ENCODE data around the gene CACFD1.

CACFD1 gene

DNA sequence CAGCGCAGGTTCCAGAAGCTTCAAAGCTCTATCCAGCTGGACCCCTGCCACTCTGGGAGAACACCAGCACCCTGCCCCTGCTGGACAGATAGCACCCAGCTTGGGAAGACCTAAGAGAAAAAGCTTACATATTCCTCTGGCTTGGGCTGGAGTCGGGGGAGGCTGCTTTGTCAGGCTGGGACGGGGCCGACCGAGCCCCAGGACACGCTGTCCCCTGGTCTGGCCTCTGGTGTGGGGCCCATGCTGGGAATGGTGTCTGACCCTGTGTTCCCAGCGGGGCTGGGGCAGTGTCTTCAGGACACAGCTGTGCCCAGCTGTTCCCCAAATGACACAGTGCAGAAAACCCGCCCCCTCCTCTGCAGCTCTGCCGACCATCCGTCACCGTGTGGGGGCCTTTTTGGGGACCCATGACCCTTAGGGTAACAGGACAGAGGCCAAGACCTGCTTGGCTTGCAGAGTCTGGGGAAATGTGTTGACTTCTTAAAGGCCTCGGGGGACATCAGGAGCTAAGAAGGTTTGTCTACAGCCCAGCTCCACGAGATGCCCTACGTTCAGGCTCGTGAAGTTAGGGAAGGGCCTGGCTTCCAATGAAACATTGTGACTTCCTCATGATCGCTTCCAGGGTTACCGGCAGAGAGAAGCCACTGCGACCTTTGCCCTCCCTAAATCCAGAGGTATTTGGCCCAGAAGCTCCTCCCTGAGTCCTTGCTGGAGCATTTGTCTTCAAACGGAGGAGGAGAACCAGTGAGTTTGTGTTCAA lies 39.5 kb downstream of the CACFD1 start:
- WGBS (ENCODE audit: insufficient coverage, insufficient read length): no CpG with 5 or more reads among the region's 19 CpGs
- Histone ChIP-seq H3K27me3 (ENCODE audit: control insufficient read depth, insufficient read depth, low read length) (no peaks in the 10 kb centered on the region), H3K4me3 (ENCODE audit: low read length) (no peak overlapping the region), H3K27ac (ENCODE audit: low read length) (no peak overlapping the region), H3K9me3 (ENCODE audit: control insufficient read depth, insufficient read depth, low read length) (no peaks in the 10 kb centered on the region), H3K36me3 (ENCODE audit: control insufficient read depth, insufficient read depth, low read length) (no peaks in the 10 kb centered on the region), H3K4me1 (ENCODE audit: control insufficient read depth, insufficient read depth, low read length) (no peaks in the 10 kb centered on the region)
- DNase-seq (ENCODE audit: low read depth, low spot score): no peak

DNA sequence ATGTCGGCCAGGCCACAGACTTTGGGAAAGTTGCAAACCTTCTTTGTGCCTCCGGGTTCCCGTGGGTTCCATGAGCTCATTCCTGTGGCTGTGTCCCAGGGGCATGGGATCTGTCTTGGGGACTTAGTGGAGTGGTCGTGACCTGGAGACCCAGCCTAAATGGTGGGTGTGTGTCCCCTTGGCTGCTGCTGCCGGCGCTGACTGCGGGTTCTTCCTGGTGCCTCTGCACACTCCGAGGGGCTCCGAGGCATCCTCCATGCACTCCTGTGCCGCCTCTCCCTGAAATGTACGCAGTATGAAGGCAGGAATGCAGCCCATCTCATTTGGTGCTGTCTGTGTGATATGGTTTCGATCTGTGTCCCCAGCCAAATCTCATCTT lies 40.1 kb downstream of the CACFD1 start:
- no peak for DNase-seq (ENCODE audit: low read depth, low spot score)
- Histone ChIP-seq H3K27me3 (ENCODE audit: control insufficient read depth, insufficient read depth, low read length) (no peaks in the 10 kb centered on the region), H3K27ac (ENCODE audit: low read length) (no peak overlapping the region), H3K9me3 (ENCODE audit: control insufficient read depth, insufficient read depth, low read length) (no peaks in the 10 kb centered on the region), H3K36me3 (ENCODE audit: control insufficient read depth, insufficient read depth, low read length) (no peaks in the 10 kb centered on the region), H3K4me3 (ENCODE audit: low read length) (no peak overlapping the region), H3K4me1 (ENCODE audit: control insufficient read depth, insufficient read depth, low read length) (no peaks in the 10 kb centered on the region)
- WGBS (ENCODE audit: insufficient coverage, insufficient read length): no CpG with 5 or more reads among the region's 12 CpGs

GRCh38 chr9:133502112-133502511 lies 42.3 kb downstream of the CACFD1 start:
- Histone ChIP-seq H3K27ac (ENCODE audit: low read length) (no peak overlapping the region), H3K9me3 (ENCODE audit: control insufficient read depth, insufficient read depth, low read length) (no peaks in the 10 kb centered on the region), H3K36me3 (ENCODE audit: control insufficient read depth, insufficient read depth, low read length) (no peaks in the 10 kb centered on the region), H3K4me3 (ENCODE audit: low read length) (no peak overlapping the region), H3K4me1 (ENCODE audit: control insufficient read depth, insufficient read depth, low read length) (no peaks in the 10 kb centered on the region), H3K27me3 (ENCODE audit: control insufficient read depth, insufficient read depth, low read length) (no peaks in the 10 kb centered on the region)
- no CpG with 5 or more reads among the region's 1 CpG for WGBS (ENCODE audit: insufficient coverage, insufficient read length)
- no peak for DNase-seq (ENCODE audit: low read depth, low spot score)

DNA sequence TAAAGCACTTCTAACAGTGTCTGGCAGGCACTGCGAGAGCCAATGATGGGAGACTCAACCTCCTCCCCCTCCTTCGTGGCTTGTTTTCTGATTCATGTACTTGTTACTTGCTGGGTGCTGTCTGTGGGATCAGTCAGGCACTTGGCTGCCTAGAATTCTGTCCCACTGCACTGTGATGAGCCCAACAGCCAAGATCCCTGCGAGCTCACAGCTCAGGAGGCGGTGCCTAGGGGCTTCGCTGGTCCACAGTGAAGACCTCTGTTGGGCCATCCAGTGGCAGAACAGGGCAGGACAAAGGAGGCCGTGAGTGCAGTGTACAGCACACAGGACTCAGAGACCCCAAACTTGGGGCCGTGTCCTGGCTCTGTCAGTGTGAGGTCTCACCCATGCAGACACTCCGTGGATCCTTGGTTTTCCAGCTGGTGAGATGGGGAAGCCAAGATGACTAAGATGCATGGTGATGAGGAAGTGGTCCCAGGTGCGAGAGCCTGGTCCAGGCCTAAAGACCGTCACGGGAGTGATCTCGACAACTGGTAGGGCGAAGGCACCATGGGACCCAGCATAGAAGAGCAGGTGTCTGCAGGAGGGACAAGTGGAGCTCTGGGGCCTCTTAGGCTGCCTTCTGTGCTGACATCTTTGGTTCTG lies 45.5 kb downstream of the CACFD1 start:
- H3K27me3 ChIP-seq (ENCODE audit: control insufficient read depth, insufficient read depth, low read length): no peaks in the 10 kb centered on the region
- no peak for DNase-seq (ENCODE audit: low read depth, low spot score)
- WGBS (ENCODE audit: insufficient coverage, insufficient read length): no CpG with 5 or more reads among the region's 13 CpGs

DNA sequence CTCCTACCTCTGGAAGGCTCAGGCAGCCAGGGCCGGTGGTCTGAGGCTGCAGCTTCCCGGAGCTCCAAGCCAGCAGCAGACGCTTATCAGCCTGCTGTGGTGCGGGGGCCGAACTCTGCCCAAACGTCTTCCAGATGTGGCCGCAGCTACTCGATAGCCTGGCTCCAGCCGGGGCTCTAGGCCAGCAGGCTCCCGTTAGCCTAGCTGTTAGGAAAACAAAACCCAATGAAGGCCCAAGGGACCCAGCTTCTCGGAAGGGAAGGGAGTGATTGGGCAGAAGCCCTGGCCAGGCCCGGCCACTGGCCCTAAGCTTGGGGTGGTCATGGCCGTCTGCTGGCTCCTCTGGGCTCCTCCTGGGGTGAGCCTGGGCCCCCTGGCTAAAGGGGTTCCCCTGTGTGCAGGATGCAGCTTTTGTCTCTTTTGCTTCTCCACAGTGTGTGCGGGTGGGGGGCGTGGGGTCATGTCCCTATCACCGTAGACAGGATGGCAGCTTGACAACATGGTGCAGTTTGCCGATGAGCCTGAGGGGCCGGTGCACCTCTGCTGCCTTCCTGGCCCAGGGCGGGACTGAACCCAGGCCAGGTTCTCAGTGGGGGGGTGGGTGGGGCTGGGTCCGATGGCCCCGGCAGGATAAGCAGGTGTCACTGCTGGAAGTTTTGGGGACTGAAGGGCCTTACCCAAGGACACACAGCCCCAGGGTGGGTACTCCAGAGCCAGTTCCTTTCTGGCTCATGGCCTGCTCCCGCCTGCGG lies 46.3 kb downstream of the CACFD1 start:
- Histone ChIP-seq H3K27ac (ENCODE audit: low read length) (no peak overlapping the region), H3K9me3 (ENCODE audit: control insufficient read depth, insufficient read depth, low read length) (no peaks in the 10 kb centered on the region), H3K36me3 (ENCODE audit: control insufficient read depth, insufficient read depth, low read length) (no peaks in the 10 kb centered on the region), H3K4me1 (ENCODE audit: control insufficient read depth, insufficient read depth, low read length) (peaks cover 4% of the 10 kb centered on the region; the same call in 1 of the 2 replicates), H3K27me3 (ENCODE audit: control insufficient read depth, insufficient read depth, low read length) (no peaks in the 10 kb centered on the region), H3K4me3 (ENCODE audit: low read length) (no peak overlapping the region)
- no CpG with 5 or more reads among the region's 23 CpGs for WGBS (ENCODE audit: insufficient coverage, insufficient read length)
- no peak for DNase-seq (ENCODE audit: low read depth, low spot score)

More for the DNA sequence above, 45.5 kb downstream of the CACFD1 start:
- no peak overlapping the region for H3K4me3 ChIP-seq (ENCODE audit: low read length)
- H3K4me1 ChIP-seq (ENCODE audit: control insufficient read depth, insufficient read depth, low read length): peaks cover 4% of the 10 kb centered on the region; the same call in 1 of the 2 replicates
- H3K27ac ChIP-seq (ENCODE audit: low read length): no peak overlapping the region
- H3K36me3 ChIP-seq (ENCODE audit: control insufficient read depth, insufficient read depth, low read length): no peaks in the 10 kb centered on the region
- H3K9me3 ChIP-seq (ENCODE audit: control insufficient read depth, insufficient read depth, low read length): no peaks in the 10 kb centered on the region

- H3K36me3 ChIP-seq (ENCODE audit: control insufficient read depth, insufficient read depth, low read length): no peaks in the 10 kb centered on the region
- H3K27me3 ChIP-seq (ENCODE audit: control insufficient read depth, insufficient read depth, low read length): no peaks in the 10 kb centered on the region
- no CpG with 5 or more reads among the region's 18 CpGs for WGBS (ENCODE audit: insufficient coverage, insufficient read length)
- no peak for DNase-seq (ENCODE audit: low read depth, low spot score)
- peaks cover 4% of the 10 kb centered on the region; the same call in 1 of the 2 replicates for H3K4me1 ChIP-seq (ENCODE audit: control insufficient read depth, insufficient read depth, low read length)
- no peak overlapping the region for H3K4me3 ChIP-seq (ENCODE audit: low read length)
- no peak overlapping the region for H3K27ac ChIP-seq (ENCODE audit: low read length)
- no peaks in the 10 kb centered on the region for H3K9me3 ChIP-seq (ENCODE audit: control insufficient read depth, insufficient read depth, low read length)
Observed at GRCh38 chr9:133506653-133507038, 46.9 kb downstream of the CACFD1 start.

DNA sequence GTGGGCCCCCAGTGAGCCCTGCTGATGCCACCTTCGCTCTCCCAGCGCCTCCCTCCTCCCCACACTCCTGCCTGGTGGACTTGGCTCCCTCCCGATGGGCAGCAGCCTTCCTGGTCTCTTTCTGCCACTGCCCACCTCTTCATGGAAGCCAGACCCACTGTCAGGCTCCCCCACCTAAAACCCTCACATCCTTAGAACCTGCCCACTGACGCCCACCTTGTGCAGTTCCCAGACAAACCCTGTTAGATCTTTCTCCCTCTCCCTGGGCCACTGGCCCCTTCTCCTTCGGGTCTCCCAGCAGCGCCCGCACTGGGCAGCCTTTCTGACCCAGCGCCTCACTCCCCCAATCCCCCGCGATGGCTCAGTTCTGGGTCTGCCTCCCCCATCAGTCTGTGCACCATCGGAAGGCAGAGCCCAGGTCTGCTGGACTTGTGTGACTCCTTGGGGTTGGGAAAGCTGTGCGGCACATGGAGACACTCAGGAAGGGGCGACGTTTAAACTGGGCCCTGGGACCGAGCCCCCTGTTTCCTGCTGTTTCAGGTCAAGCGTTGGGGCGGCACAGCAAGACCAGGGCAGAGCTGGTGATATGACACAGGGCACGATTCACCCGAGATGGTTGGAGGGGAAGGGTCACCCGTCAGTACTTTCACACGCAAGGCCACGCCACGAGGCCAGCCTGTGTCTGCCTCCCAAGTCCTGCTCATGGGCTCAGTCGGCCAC lies 47.6 kb downstream of the CACFD1 start:
- H3K36me3 ChIP-seq (ENCODE audit: control insufficient read depth, insufficient read depth, low read length): no peaks in the 10 kb centered on the region
- H3K27me3 ChIP-seq (ENCODE audit: control insufficient read depth, insufficient read depth, low read length): no peaks in the 10 kb centered on the region
- peaks cover 5% of the 10 kb centered on the region; the same call in 1 of the 2 replicates for H3K4me1 ChIP-seq (ENCODE audit: control insufficient read depth, insufficient read depth, low read length)
- H3K4me3 ChIP-seq (ENCODE audit: low read length): no peak overlapping the region
- no CpG with 5 or more reads among the region's 24 CpGs for WGBS (ENCODE audit: insufficient coverage, insufficient read length)
- H3K9me3 ChIP-seq (ENCODE audit: control insufficient read depth, insufficient read depth, low read length): no peaks in the 10 kb centered on the region
- no peak for DNase-seq (ENCODE audit: low read depth, low spot score)
- no peak overlapping the region for H3K27ac ChIP-seq (ENCODE audit: low read length)

DNA sequence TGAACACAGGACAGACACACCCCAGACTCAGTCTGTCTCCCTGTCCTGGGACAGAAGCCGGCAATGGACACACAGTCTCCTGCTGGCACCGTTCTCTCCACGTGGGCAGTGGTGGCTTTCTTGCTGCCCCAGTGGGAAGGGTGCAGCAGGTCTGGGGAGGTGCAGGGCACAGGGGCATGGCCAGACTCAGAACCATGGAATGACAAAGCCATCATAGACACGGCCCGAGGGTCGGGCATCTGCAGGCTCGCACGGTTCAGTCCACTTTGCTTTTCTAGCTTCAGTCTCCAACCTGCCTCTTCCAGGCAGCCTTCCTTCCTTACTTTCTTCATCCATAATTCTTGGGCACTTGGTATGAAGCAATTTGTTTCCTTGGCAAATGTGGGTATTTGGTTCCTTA lies 48.3 kb downstream of the CACFD1 start:
- DNase-seq (ENCODE audit: low read depth, low spot score): no peak
- Histone ChIP-seq H3K36me3 (ENCODE audit: control insufficient read depth, insufficient read depth, low read length) (no peaks in the 10 kb centered on the region), H3K27me3 (ENCODE audit: control insufficient read depth, insufficient read depth, low read length) (no peaks in the 10 kb centered on the region), H3K4me1 (ENCODE audit: control insufficient read depth, insufficient read depth, low read length) (peaks cover 9% of the 10 kb centered on the region; the same call in 1 of the 2 replicates), H3K9me3 (ENCODE audit: control insufficient read depth, insufficient read depth, low read length) (no peaks in the 10 kb centered on the region), H3K4me3 (ENCODE audit: low read length) (no peak overlapping the region), H3K27ac (ENCODE audit: low read length) (no peak overlapping the region)
- no CpG with 5 or more reads among the region's 8 CpGs for WGBS (ENCODE audit: insufficient coverage, insufficient read length)

DNA sequence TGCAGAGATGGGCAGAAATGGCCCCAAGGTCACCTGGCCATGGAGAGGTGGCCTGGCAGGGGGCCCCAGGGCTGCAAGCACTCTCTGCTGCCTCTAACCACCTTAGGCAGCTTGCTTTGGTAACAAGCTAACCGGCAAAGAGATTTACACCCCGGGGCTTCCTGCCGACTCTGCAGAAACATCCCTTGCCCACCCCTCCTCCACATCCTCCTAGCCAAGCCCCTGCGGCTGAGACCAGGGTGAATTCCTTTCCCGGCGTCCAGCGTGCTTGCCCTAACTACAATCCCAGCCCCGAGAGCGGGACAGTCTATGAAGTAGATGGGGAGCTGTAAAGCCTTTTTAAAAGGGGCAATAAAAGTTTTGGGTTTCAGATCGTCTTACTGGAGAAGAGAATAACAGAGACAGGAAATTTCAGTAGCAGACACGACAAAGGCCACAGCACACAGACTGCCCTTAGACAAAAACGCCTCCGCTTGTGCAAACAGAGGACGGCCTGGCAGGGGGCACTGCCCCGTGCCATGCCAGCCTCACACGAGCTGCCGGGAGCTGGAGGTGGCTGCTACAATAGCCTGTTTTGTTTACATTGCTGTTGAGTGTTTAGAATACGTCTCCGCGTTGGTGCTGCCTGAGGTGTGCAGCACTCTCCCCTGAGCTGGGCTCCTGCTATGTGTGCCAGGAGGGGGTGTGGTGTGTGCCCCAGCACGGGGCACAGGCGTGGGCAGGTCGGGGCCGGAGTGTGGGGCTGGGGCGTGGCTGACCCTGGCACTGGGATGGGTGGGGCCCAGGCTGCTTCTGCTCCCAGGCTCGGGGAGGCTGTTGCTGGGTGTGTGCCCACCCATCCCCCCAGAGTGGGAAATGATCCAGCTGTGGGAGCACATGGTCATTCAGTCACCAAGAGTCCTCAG lies 49.7 kb downstream of the CACFD1 start:
- Histone ChIP-seq H3K27me3 (ENCODE audit: control insufficient read depth, insufficient read depth, low read length) (no peaks in the 10 kb centered on the region), H3K9me3 (ENCODE audit: control insufficient read depth, insufficient read depth, low read length) (no peaks in the 10 kb centered on the region), H3K4me3 (ENCODE audit: low read length) (no peak overlapping the region), H3K4me1 (ENCODE audit: control insufficient read depth, insufficient read depth, low read length) (peaks cover 11% of the 10 kb centered on the region), H3K27ac (ENCODE audit: low read length) (no peak overlapping the region), H3K36me3 (ENCODE audit: control insufficient read depth, insufficient read depth, low read length) (no peaks in the 10 kb centered on the region)
- no CpG with 5 or more reads among the region's 26 CpGs for WGBS (ENCODE audit: insufficient coverage, insufficient read length)
- no peak for DNase-seq (ENCODE audit: low read depth, low spot score)
